ENCODE data around the gene PCDHA4.
"Not testable (repeated sequence)": the region's sequence is repeated elsewhere in the genome, so short reads cannot be mapped to it uniquely, and the experiment has no call there.

The PCDHA4 gene

GRCh38 chr5:140848139-140849102 lies 41.6 kb downstream of the PCDHA4 start, which contains the start of gene PCDHA9:
Gene PCDHA9, plus strand, starts transcription at chr5:140848382. Its CDS starts 114 bp downstream, at chr5:140848496.
- not testable (repeated sequence) for H3K27ac ChIP-seq (ENCODE audit: low read length); H3K27me3 ChIP-seq (ENCODE audit: control insufficient read depth, insufficient read depth, low read length); H3K4me3 ChIP-seq (ENCODE audit: low read length); H3K9me3 ChIP-seq (ENCODE audit: control insufficient read depth, low read depth, low read length); H3K36me3 ChIP-seq (ENCODE audit: control insufficient read depth, low read depth, low read length); H3K4me1 ChIP-seq (ENCODE audit: control insufficient read depth, low read depth, low read length); H3K9ac ChIP-seq (ENCODE audit: low read length)

GRCh38 chr5:140849831-140850634 lies 43.2 kb downstream of the PCDHA4 start:
- not testable (repeated sequence) for H3K27ac ChIP-seq (ENCODE audit: low read length); H3K36me3 ChIP-seq (ENCODE audit: control insufficient read depth, low read depth, low read length); H3K9ac ChIP-seq (ENCODE audit: low read length); H3K4me1 ChIP-seq (ENCODE audit: control insufficient read depth, low read depth, low read length); H3K27me3 ChIP-seq (ENCODE audit: control insufficient read depth, insufficient read depth, low read length); H3K4me3 ChIP-seq (ENCODE audit: low read length); H3K9me3 ChIP-seq (ENCODE audit: control insufficient read depth, low read depth, low read length)

- Histone ChIP-seq H3K27me3 (ENCODE audit: control insufficient read depth, insufficient read depth, low read length) (no peaks in the 10 kb centered on the region), H3K27ac (ENCODE audit: low read length) (no peak within 1 kb of the TSS), H3K4me3 (ENCODE audit: low read length) (peak within 1 kb of the TSS; percentile 17), H3K9ac (ENCODE audit: low read length) (peak within 1 kb of the TSS; percentile 36), H3K9me3 (ENCODE audit: control insufficient read depth, low read depth, low read length) (no peaks in the 10 kb centered on the region), H3K4me1 (ENCODE audit: control insufficient read depth, low read depth, low read length) (no peaks in the 10 kb centered on the region), H3K36me3 (ENCODE audit: control insufficient read depth, low read depth, low read length) (no peaks in the 10 kb centered on the region)
Observed at GRCh38 chr5:140855772-140856674, 49.2 kb downstream of the PCDHA4 start, which contains the start of gene PCDHA10. Gene PCDHA10, plus strand, starts transcription at chr5:140855897. Its CDS starts 152 bp downstream, at chr5:140856049.

GRCh38 chr5:140857177-140857986 lies 50.5 kb downstream of the PCDHA4 start:
- no peaks in the 10 kb centered on the region for H3K9me3 ChIP-seq (ENCODE audit: control insufficient read depth, low read depth, low read length)

GRCh38 chr5:140857987-140858240 lies 51.0 kb downstream of the PCDHA4 start:
- Histone ChIP-seq H3K4me1 (ENCODE audit: control insufficient read depth, low read depth, low read length) (no peaks in the 10 kb centered on the region), H3K27me3 (ENCODE audit: control insufficient read depth, insufficient read depth, low read length) (no peaks in the 10 kb centered on the region), H3K27ac (ENCODE audit: low read length) (no peak overlapping the region), H3K9ac (ENCODE audit: low read length) (no peak overlapping the region), H3K9me3 (ENCODE audit: control insufficient read depth, low read depth, low read length) (no peaks in the 10 kb centered on the region), H3K36me3 (ENCODE audit: control insufficient read depth, low read depth, low read length) (no peaks in the 10 kb centered on the region), H3K4me3 (ENCODE audit: low read length) (no peak overlapping the region)

More at GRCh38 chr5:140857177-140857986, 50.5 kb downstream of the PCDHA4 start:
- no peak overlapping the region for H3K4me3 ChIP-seq (ENCODE audit: low read length)
- H3K27ac ChIP-seq (ENCODE audit: low read length): no peak overlapping the region
- H3K9ac ChIP-seq (ENCODE audit: low read length): no peak overlapping the region
- no peaks in the 10 kb centered on the region for H3K36me3 ChIP-seq (ENCODE audit: control insufficient read depth, low read depth, low read length)
- no peaks in the 10 kb centered on the region for H3K27me3 ChIP-seq (ENCODE audit: control insufficient read depth, insufficient read depth, low read length)
- H3K4me1 ChIP-seq (ENCODE audit: control insufficient read depth, low read depth, low read length): no peaks in the 10 kb centered on the region

GRCh38 chr5:140862441-140863295 lies 55.8 kb downstream of the PCDHA4 start:
- H3K27ac ChIP-seq (ENCODE audit: low read length): no peak overlapping the region
- no peaks in the 10 kb centered on the region for H3K36me3 ChIP-seq (ENCODE audit: control insufficient read depth, low read depth, low read length)
- H3K4me3 ChIP-seq (ENCODE audit: low read length): no peak overlapping the region
- H3K9me3 ChIP-seq (ENCODE audit: control insufficient read depth, low read depth, low read length): no peaks in the 10 kb centered on the region
- H3K4me1 ChIP-seq (ENCODE audit: control insufficient read depth, low read depth, low read length): no peaks in the 10 kb centered on the region
- H3K9ac ChIP-seq (ENCODE audit: low read length): no peak overlapping the region
- H3K27me3 ChIP-seq (ENCODE audit: control insufficient read depth, insufficient read depth, low read length): no peaks in the 10 kb centered on the region
